Dermis blood vessel endothelial cell (primary cell): ENCODE results near the gene HNF4A. TPM values are rescaled to one million over a fixed set of nuclear protein-coding genes. Genes with fewer than 3 reads are reported as not detected.
A peak's percentile ranks its signal among the peaks of the same experiment; 100 is the strongest.

Source experiments
- DNase-seq: peaks from one replicate; pipeline ENCODE4 v3.0.0; 2010
- total RNA-seq: library from RNA; depleted of rRNA; stranded (reverse); fragments of >200 nt; gene quantifications from 2 replicates; pipeline ENCODE4 v1.2.3, GENCODE V29; 2014

The HNF4A gene
- total RNA-seq, 1 donor from 2014 or later, result not detected

- no peak for DNase-seq
These were observed 119.8 kb downstream of the HNF4A start for GRCh38 chr20:44475372-44475693.

GRCh38 chr20:44475694-44476560, 120.4 kb downstream of the HNF4A start, which contains the start of gene TTPAL:
TTPAL (plus strand) TSS chr20:44475874; CDS start chr20:44480000, 4,126 bp downstream.
- DNase-seq, result peak; percentile 89

- DNase-seq, result no peak
These were observed 121.7 kb downstream of the HNF4A start for GRCh38 chr20:44477151-44477550.

DNA sequence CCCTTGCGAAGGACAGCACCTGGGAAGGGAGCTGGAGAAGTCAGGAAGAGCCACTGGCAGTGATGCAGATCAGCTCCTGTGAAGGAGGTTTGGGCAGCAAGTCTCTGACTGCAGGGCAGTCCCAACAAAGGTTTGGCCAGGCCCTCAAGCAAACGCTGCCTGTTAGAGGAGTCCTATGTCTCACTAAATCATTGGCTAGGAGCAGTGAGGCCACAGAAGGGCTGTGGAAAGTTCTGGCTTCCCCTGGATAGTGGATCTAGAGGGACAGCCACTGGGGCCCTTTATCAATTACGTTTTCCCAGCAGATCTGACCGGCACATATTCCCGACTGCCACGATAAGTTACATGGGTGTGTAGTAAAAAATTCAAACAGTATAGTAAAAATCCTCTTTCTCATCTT, 122.7 kb downstream of the HNF4A start:
- no peak for DNase-seq

GRCh38 chr20:44479643-44480042, 124.1 kb downstream of the HNF4A start:
- DNase-seq, result no peak

DNA sequence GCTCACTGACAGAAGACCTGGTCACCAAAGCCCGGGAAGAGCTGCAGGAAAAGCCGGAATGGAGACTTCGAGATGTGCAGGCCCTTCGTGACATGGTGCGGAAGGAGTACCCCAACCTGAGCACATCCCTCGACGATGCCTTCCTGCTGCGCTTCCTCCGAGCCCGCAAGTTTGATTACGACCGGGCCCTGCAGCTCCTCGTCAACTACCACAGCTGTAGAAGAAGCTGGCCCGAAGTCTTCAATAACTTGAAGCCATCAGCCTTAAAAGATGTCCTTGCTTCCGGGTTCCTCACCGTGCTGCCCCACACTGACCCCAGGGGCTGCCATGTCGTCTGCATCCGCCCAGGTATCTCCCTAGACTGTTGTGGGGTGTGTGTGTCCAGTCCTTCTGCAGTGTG, 124.6 kb downstream of the HNF4A start:
- no peak for DNase-seq

- no peak for DNase-seq
These were observed 126.4 kb downstream of the HNF4A start for GRCh38 chr20:44481719-44482416.

DNA sequence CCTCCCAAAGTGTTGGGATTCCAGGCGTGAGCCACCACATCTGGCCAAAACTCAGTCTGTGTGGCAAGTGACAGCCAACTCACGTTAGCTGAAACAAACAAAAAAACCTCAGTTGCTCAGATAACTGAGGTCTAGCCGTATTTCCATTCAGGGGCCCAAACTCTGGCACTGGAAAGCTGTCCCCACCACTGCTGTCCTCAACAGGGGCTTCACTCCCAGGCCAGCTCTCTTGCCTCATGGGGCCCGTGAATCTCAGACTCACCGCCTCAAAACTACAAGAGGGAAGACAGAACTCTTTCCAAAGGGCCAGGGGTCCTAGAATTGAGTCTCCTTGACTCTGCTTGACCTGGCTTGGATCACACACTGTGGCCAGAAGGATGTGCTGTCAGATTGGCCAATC, 127.6 kb downstream of the HNF4A start:
- no peak for DNase-seq

Other genes starting within 250 kb of the HNF4A start
- 0.09 and 0.17 TPM in 2 replicates for gene JPH2, start 168.5 kb upstream of the HNF4A start, total RNA-seq
- gene OSER1, start 144.9 kb upstream of the HNF4A start, total RNA-seq, result 39.6 and 55.6 TPM in 2 replicates
- gene GDAP1L1, start 108.4 kb upstream of the HNF4A start, total RNA-seq, result not detected in 2 replicates
- gene FITM2, start 44.5 kb upstream of the HNF4A start, total RNA-seq, result 7.5 and 9.1 TPM in 2 replicates
- gene R3HDML, start 18.7 kb upstream of the HNF4A start, total RNA-seq, result not detected in 2 replicates
- 3.4 and 6.3 TPM in 2 replicates for gene TTPAL, start 120.2 kb downstream of the HNF4A start, total RNA-seq
- gene SERINC3, start 166.4 kb downstream of the HNF4A start, total RNA-seq, result 108 and 110 TPM in 2 replicates
- 177 and 275 TPM in 2 replicates for gene PKIG, start 226.9 kb downstream of the HNF4A start, total RNA-seq